ENCODE data around the gene GAL3ST2.

The GAL3ST2 gene

GRCh38 chr2:241767464-241768250 lies 9.0 kb upstream of the GAL3ST2 start:
- no peaks in the 10 kb centered on the region; the same call in 1 of the 2 replicates for H3K36me3 ChIP-seq (ENCODE audit: insufficient read depth, low read length)
- H3K27ac ChIP-seq (ENCODE audit: low read length), result no peak overlapping the region
- H2AFZ ChIP-seq (ENCODE audit: low read depth, low read length), result no peak overlapping the region
- H3K4me2 ChIP-seq (ENCODE audit: insufficient read depth, low read length), result no peak overlapping the region
- no peaks in the 10 kb centered on the region for H3K4me1 ChIP-seq (ENCODE audit: insufficient read depth, low read length)
- no peak overlapping the region for H3K9ac ChIP-seq (ENCODE audit: low read depth, low read length)
- TF ChIP-seq CTCF (IDR thresholded peaks at IDR 0.05; ENCODE audit: borderline replicate concordance, extremely low read depth, low read length, poor library complexity, severe bottlenecking), result no peak
- no peak for TF ChIP-seq EZH2 (IDR thresholded peaks at IDR 0.05; ENCODE audit: borderline replicate concordance, low read depth, low read length, severe bottlenecking)
- no peaks in the 10 kb centered on the region for H3K79me2 ChIP-seq (ENCODE audit: insufficient read depth, low read length)
- H4K20me1 ChIP-seq (ENCODE audit: insufficient read depth, low read length), result peaks cover 18% of the 10 kb centered on the region; the same call in 1 of the 2 replicates
- no peaks in the 10 kb centered on the region for H3K27me3 ChIP-seq (ENCODE audit: insufficient read depth, low read length, poor library complexity)
- no peak overlapping the region for H3K4me3 ChIP-seq (ENCODE audit: low read depth in 1 of 2, low read length in 2 of 2)
- no peaks in the 10 kb centered on the region for H3K9me3 ChIP-seq (ENCODE audit: insufficient read depth, low read length, severe bottlenecking)
- ATAC-seq (ENCODE audit: insufficient read depth, low read depth) (no peak), DNase-seq (peak; percentile 2)

GRCh38 chr2:241768251-241768711 lies 8.3 kb upstream of the GAL3ST2 start:
- peaks cover 13% of the 10 kb centered on the region; the same call in 1 of the 2 replicates for H4K20me1 ChIP-seq (ENCODE audit: insufficient read depth, low read length)
- H3K9ac ChIP-seq (ENCODE audit: low read depth, low read length), result no peak overlapping the region
- no peak overlapping the region for H2AFZ ChIP-seq (ENCODE audit: low read depth, low read length)
- no peak overlapping the region for H3K4me2 ChIP-seq (ENCODE audit: insufficient read depth, low read length)
- H3K27ac ChIP-seq (ENCODE audit: low read length), result no peak overlapping the region
- ATAC-seq (ENCODE audit: insufficient read depth, low read depth) (peak; percentile 20; the same call in 1 of the 3 replicates), DNase-seq (peak; percentile 3)
- no peaks in the 10 kb centered on the region for H3K27me3 ChIP-seq (ENCODE audit: insufficient read depth, low read length, poor library complexity)
- no peaks in the 10 kb centered on the region for H3K79me2 ChIP-seq (ENCODE audit: insufficient read depth, low read length)
- no peaks in the 10 kb centered on the region; the same call in 1 of the 2 replicates for H3K36me3 ChIP-seq (ENCODE audit: insufficient read depth, low read length)
- no peak overlapping the region for H3K4me3 ChIP-seq (ENCODE audit: low read depth in 1 of 2, low read length in 2 of 2)
- H3K9me3 ChIP-seq (ENCODE audit: insufficient read depth, low read length, severe bottlenecking), result no peaks in the 10 kb centered on the region
- H3K4me1 ChIP-seq (ENCODE audit: insufficient read depth, low read length), result no peaks in the 10 kb centered on the region
- no peak for TF ChIP-seq EZH2 (IDR thresholded peaks at IDR 0.05; ENCODE audit: borderline replicate concordance, low read depth, low read length, severe bottlenecking)
- TF ChIP-seq CTCF (IDR thresholded peaks at IDR 0.05; ENCODE audit: borderline replicate concordance, extremely low read depth, low read length, poor library complexity, severe bottlenecking), result no peak

- Histone ChIP-seq H3K27me3 (ENCODE audit: insufficient read depth, low read length, poor library complexity) (no peaks in the 10 kb centered on the region), H2AFZ (ENCODE audit: low read depth, low read length) (no peak overlapping the region), H3K4me1 (ENCODE audit: insufficient read depth, low read length) (no peaks in the 10 kb centered on the region), H3K79me2 (ENCODE audit: insufficient read depth, low read length) (no peaks in the 10 kb centered on the region), H3K36me3 (ENCODE audit: insufficient read depth, low read length) (no peaks in the 10 kb centered on the region; the same call in 1 of the 2 replicates), H4K20me1 (ENCODE audit: insufficient read depth, low read length) (peaks cover 9% of the 10 kb centered on the region; the same call in 1 of the 2 replicates), H3K27ac (ENCODE audit: low read length) (no peak overlapping the region), H3K4me2 (ENCODE audit: insufficient read depth, low read length) (no peak overlapping the region), H3K9ac (ENCODE audit: low read depth, low read length) (no peak overlapping the region), H3K9me3 (ENCODE audit: insufficient read depth, low read length, severe bottlenecking) (no peaks in the 10 kb centered on the region), H3K4me3 (ENCODE audit: low read depth in 1 of 2, low read length in 2 of 2) (no peak overlapping the region)
- DNase-seq (no peak), ATAC-seq (ENCODE audit: insufficient read depth, low read depth) (no peak)
- TF ChIP-seq EZH2 (IDR thresholded peaks at IDR 0.05; ENCODE audit: borderline replicate concordance, low read depth, low read length, severe bottlenecking) (no peak), CTCF (IDR thresholded peaks at IDR 0.05; ENCODE audit: borderline replicate concordance, extremely low read depth, low read length, poor library complexity, severe bottlenecking) (no peak)
Measured at GRCh38 chr2:241768850-241769249, 7.8 kb upstream of the GAL3ST2 start.
